22Rv1 (cell line): ENCODE measurements around the gene BCR.

Source experiments
- CTCF ChIP-seq: fragments of 450-650 bp; IDR thresholded peaks from 2 replicates; pipeline ENCODE4 v1.5.1; 2017; ENCODE audit warnings: mild to moderate bottlenecking
- ZFX ChIP-seq: fragments of 450-650 bp; IDR thresholded peaks from 2 replicates; pipeline ENCODE4 v1.6.1; 2017; ENCODE audit warnings: antibody characterized with exemption, borderline replicate concordance

- no peak for TF ChIP-seq CTCF
- no peak for TF ChIP-seq ZFX
Measured at GRCh38 chr22:23157560-23158515, 22.5 kb upstream of the BCR start.
